Esophagus squamous epithelium (tissue), 5 donors: Measurements from ENCODE around the gene SMYD4. TPM values are rescaled to one million over a fixed set of nuclear protein-coding genes. Genes with fewer than 3 reads are reported as not detected.
"Not testable (repeated sequence)": the region's sequence is repeated elsewhere in the genome, so short reads cannot be mapped to it uniquely, and the experiment has no call there.

Experiments used
- DNase-seq: peaks from one replicate; lab custom pipeline; 2025; lab: John Stamatoyannopoulos, UW
- H3K27ac ChIP-seq, 4 donors: fragments of 200-600 bp; sonication (generic); one replicate each; pipeline ENCODE4 v1.5.1; 2016 to 2019; ENCODE audit warnings: mild to moderate bottlenecking in 1 of 4
- H3K27me3 ChIP-seq, 4 donors: fragments of 200-600 bp; sonication (generic); 1 replicate in 3 of 4; 2 replicates in 1 of 4; pipeline versions ENCODE4 v1.5.1 to v1.6.0; 2017 to 2021; ENCODE audit warnings: antibody characterized with exemption in 1 of 4
- H3K36me3 ChIP-seq, 3 donors: fragments of 200-600 bp; sonication (generic); one replicate each; pipeline ENCODE4 v1.5.1; 2016 to 2019
- H3K4me1 ChIP-seq, 3 donors: fragments of 200-600 bp; sonication (generic); one replicate each; pipeline ENCODE4 v1.5.1; 2017 to 2019
- H3K4me3 ChIP-seq, 4 donors: fragments of 200-600 bp; sonication (generic); 1 replicate in 3 of 4; 2 replicates in 1 of 4; pipeline ENCODE4 v1.5.1; 2016 to 2019; ENCODE audit warnings: mild to moderate bottlenecking in 2 of 4, moderate library complexity in 1 of 4
- H3K9me3 ChIP-seq, 3 donors: fragments of 200-600 bp; sonication (generic); one replicate each; pipeline ENCODE4 v1.5.1; 2016 to 2019
- POLR2A ChIP-seq, 4 donors: fragments of 450-650 bp; IDR thresholded peaks; one replicate each; pipeline ENCODE4 v1.6.1; 2017; ENCODE audit warnings: antibody characterized with exemption in 4 of 4, mild to moderate bottlenecking in 4 of 4, moderate library complexity in 3 of 4
- WGBS, 2 donors: methylation state at CpG; one replicate each; pipeline ENCODE4 v1.1.5; 2018; 5-methylcytosine and 5-hydroxymethylcytosine counted together
- intact Hi-C: fragments of 100-400 bp; cut with DNase I; formaldehyde crosslinking; loops from one replicate; pipeline ENCODE4 v1.15.0; 2022
- total RNA-seq, 4 donors: library from RNA; depleted of rRNA; stranded (reverse); fragments of >200 nt; gene quantifications; one replicate each; pipeline ENCODE4 v1.1.0, GENCODE V29; 2016
- TF ChIP-seq, protein P1 (sequence below), 6 experiments: fragments of 450-650 bp in 4 of 6; fragments of 200-600 bp in 2 of 6; sonication (generic) in 2 of 6; IDR thresholded peaks; one replicate each; pipeline ENCODE4 v1.5.1; 2016 to 2019; ENCODE audit warnings: antibody characterized with exemption in 6 of 6, mild to moderate bottlenecking in 4 of 6, moderate library complexity in 4 of 6
- donor health status: DM: yes; HTN: yes; CAD: no.

SMYD4 gene
- total RNA-seq, 4 donors from 2014 or later: 5.0 to 9.0 (median 6.5) TPM

DNA sequence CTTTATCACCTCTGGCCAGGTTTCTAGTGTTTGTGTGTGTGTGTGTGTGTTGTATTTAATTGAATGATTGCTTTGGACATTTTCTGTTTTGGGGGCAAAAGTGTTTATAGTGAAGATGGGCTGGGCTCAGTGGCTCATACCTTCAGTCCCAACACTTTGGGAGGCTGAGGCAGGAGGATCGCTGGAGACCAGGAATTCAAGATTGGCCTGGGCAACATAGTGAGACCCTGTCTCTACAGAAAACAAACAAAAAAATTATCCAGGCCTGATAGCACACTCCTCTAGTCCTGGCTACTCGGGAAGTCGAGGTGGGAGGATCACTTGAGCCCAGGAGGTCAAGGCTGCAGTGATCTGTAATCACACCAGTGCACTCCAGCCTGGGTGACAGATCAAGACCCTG, 37.6 kb upstream of the SMYD4 start:
- 94 to 100% methylated on average over 3 of the region's 3 CpGs for WGBS, 2 donors
- H3K4me1 ChIP-seq: no peaks in the 10 kb centered on the region
- intact Hi-C loops: loop anchor here (10.0 kb wide), 1 partner anchor 143 kb away; the partner anchor contains the start of gene WDR81
- H3K4me3 ChIP-seq: no peak overlapping the region
- TF ChIP-seq, protein P1, sequence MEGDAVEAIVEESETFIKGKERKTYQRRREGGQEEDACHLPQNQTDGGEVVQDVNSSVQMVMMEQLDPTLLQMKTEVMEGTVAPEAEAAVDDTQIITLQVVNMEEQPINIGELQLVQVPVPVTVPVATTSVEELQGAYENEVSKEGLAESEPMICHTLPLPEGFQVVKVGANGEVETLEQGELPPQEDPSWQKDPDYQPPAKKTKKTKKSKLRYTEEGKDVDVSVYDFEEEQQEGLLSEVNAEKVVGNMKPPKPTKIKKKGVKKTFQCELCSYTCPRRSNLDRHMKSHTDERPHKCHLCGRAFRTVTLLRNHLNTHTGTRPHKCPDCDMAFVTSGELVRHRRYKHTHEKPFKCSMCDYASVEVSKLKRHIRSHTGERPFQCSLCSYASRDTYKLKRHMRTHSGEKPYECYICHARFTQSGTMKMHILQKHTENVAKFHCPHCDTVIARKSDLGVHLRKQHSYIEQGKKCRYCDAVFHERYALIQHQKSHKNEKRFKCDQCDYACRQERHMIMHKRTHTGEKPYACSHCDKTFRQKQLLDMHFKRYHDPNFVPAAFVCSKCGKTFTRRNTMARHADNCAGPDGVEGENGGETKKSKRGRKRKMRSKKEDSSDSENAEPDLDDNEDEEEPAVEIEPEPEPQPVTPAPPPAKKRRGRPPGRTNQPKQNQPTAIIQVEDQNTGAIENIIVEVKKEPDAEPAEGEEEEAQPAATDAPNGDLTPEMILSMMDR (IDR thresholded peaks at IDR 0.05): no peak
- TF ChIP-seq POLR2A (IDR thresholded peaks at IDR 0.05): no peak
- no peak for DNase-seq
- H3K27me3 ChIP-seq: no peaks in the 10 kb centered on the region
- H3K27ac ChIP-seq: no peak overlapping the region
- H3K36me3 ChIP-seq: peaks cover 0 to 53% (median 0%) of the 10 kb centered on the region in 3 donors
- no peaks in the 10 kb centered on the region for H3K9me3 ChIP-seq

DNA sequence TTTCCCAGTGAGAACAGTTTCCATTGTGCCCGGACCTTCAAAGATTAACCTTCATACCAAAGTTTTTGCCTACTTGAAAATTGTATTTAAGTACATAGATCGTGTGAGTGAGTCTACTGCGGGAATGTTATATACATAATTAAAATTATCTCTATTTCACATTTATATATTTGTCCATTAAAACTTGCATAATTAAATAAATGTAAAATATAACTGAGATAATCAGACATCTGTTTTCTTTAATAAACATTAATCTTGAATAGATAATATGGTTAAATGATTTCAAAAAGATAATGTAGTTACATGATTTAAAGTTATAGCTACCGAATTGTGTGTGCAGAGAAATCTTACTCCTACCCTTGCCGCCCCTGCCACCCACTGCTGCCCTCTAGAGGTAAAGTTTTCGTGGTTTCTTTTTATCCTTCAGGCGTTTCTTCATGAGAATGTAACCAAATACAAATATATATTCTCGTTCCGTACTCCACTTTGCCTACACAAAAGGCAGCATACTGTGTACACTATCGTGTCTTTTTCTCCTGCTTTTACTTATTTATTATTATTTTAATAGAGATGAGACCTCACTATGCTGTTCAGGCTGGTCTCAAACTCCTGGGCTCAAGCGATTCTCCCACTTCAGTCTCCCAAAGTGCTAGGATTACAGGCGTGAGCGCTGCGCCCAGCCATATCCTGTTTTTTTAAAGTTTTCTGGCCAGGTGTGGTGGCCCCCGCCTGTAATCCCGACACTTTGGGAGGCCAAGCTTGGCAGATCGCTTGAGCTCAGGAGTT, 35.7 kb upstream of the SMYD4 start:
- no peaks in the 10 kb centered on the region for H3K27me3 ChIP-seq
- peaks cover 0 to 3% (median 0%) of the 10 kb centered on the region in 3 donors for H3K4me1 ChIP-seq
- H3K27ac ChIP-seq: no peak overlapping the region
- DNase-seq: no peak
- 48 to 54% methylated on average over 14 to 16 of the region's 17 CpGs for WGBS, 2 donors
- no peak for TF ChIP-seq POLR2A (IDR thresholded peaks at IDR 0.05)
- TF ChIP-seq, protein P1 (IDR thresholded peaks at IDR 0.05): peak; percentile 37 to 75 (median 66)
- H3K9me3 ChIP-seq: no peaks in the 10 kb centered on the region
- H3K4me3 ChIP-seq: no peak overlapping the region
- intact Hi-C loops: loop anchor here (10.0 kb wide), 1 partner anchor 141 kb away; the partner anchor contains the start of gene WDR81
- peaks cover 0 to 51% (median 0%) of the 10 kb centered on the region in 3 donors for H3K36me3 ChIP-seq

- H3K4me3 ChIP-seq: no peak overlapping the region
- H3K36me3 ChIP-seq: peaks cover 0 to 42% (median 0%) of the 10 kb centered on the region in 3 donors
- H3K27ac ChIP-seq: peak overlapping the region in 2 of 4 donors; percentile 58 to 76
- no peaks in the 10 kb centered on the region for H3K27me3 ChIP-seq
- H3K9me3 ChIP-seq: no peaks in the 10 kb centered on the region
- TF ChIP-seq, protein P1 (IDR thresholded peaks at IDR 0.05): no peak
- TF ChIP-seq POLR2A (IDR thresholded peaks at IDR 0.05): no peak
- 91% methylated on average over 16 of the region's 16 CpGs for WGBS, 2 donors
- intact Hi-C loops: loop anchor here (10.0 kb wide), 1 partner anchor 137 kb away; the partner anchor contains the start of gene WDR81
- peaks cover 0 to 3% (median 0%) of the 10 kb centered on the region in 3 donors for H3K4me1 ChIP-seq
- no peak for DNase-seq
These were observed 31.8 kb upstream of the SMYD4 start for GRCh38 chr17:1861391-1862010.

- WGBS, 2 donors: 76 to 87% methylated on average over 11 of the region's 11 CpGs
- H3K4me1 ChIP-seq: peaks cover 0 to 3% (median 0%) of the 10 kb centered on the region in 3 donors
- no peak for TF ChIP-seq POLR2A (IDR thresholded peaks at IDR 0.05)
- TF ChIP-seq, protein P1 (IDR thresholded peaks at IDR 0.05): no peak
- intact Hi-C loops: loop anchor here (10.0 kb wide), 1 partner anchor 136 kb away; the partner anchor contains the start of gene WDR81
- peaks cover 0 to 44% (median 0%) of the 10 kb centered on the region in 3 donors for H3K36me3 ChIP-seq
- no peak overlapping the region for H3K4me3 ChIP-seq
- H3K27ac ChIP-seq: peak overlapping the region in 2 of 4 donors; percentile 58 to 76
- no peak for DNase-seq
- no peaks in the 10 kb centered on the region for H3K27me3 ChIP-seq
- H3K9me3 ChIP-seq: no peaks in the 10 kb centered on the region
These were observed 31.3 kb upstream of the SMYD4 start for GRCh38 chr17:1860978-1861377.

- 85 to 92% methylated on average over 8 of the region's 8 CpGs for WGBS, 2 donors
- H3K27me3 ChIP-seq, DNase-seq, H3K4me3 ChIP-seq, H3K27ac ChIP-seq, H3K4me1 ChIP-seq, intact Hi-C loops, H3K9me3 ChIP-seq: not testable (repeated sequence)
- H3K36me3 ChIP-seq: peaks cover 0 to 78% (median 12%) of the 10 kb centered on the region in 3 donors
These were observed 26.8 kb upstream of the SMYD4 start for GRCh38 chr17:1856462-1856861.
